HEK293 (cell line): Measurements from ENCODE around the gene EGFLAM.

Experiments used
- CTCF ChIA-PET: fragments of 350-600 bp; formaldehyde crosslinking; extraction: SDS; loops from one replicate; lab custom pipeline; 2021; ENCODE audit warnings: antibody characterized with exemption; lab: Yijun Ruan, JAX
- POLR2A ChIA-PET: fragments of 300-600 bp; formaldehyde crosslinking; extraction: SDS; loops from one replicate; lab custom pipeline; 2020; ENCODE audit warnings: antibody characterized with exemption, inconsistent platforms; lab: Yijun Ruan, JAX
- H3K27ac ChIP-seq: fragments of 200-500 bp; sonication (Bioruptor generic); 2 replicates; pipeline ENCODE4 v1.5.1; 2014; ENCODE audit warnings: low read depth, low read length, control low read depth, inconsistent platforms; ENCODE audit errors: extremely low read depth
- H3K36me3 ChIP-seq, 2 experiments: fragments of 200-500 bp in 1 of 2; sonication (Bioruptor generic) in 1 of 2; 1 replicate in 1 of 2; 2 replicates in 1 of 2; pipeline ENCODE4 v1.5.1; 2014 to 2017; ENCODE audit warnings: inconsistent platforms in 2 of 2, low read length in 2 of 2; ENCODE audit not compliant: control insufficient read depth in 2 of 2, insufficient read depth in 1 of 2
- H3K4me1 ChIP-seq: fragments of 200-500 bp; sonication (Bioruptor generic); 2 replicates; pipeline ENCODE4 v1.5.1; 2014; ENCODE audit warnings: mild to moderate bottlenecking, low read length, inconsistent platforms; ENCODE audit not compliant: control insufficient read depth, insufficient read depth
- H3K4me3 ChIP-seq: 2 replicates; pipeline ENCODE4 v1.5.1; 2011; ENCODE audit warnings: low read depth, mild to moderate bottlenecking, control low read depth, low read length, moderate library complexity
- H3K9me3 ChIP-seq: fragments of 200-500 bp; sonication (Bioruptor generic); 2 replicates; pipeline ENCODE4 v1.5.1; 2014; ENCODE audit warnings: low read depth, low read length, inconsistent platforms; ENCODE audit not compliant: control insufficient read depth, insufficient read depth
- BCL11A ChIP-seq: fragments of 450-650 bp; formaldehyde crosslinking; IDR thresholded peaks from 2 replicates; pipeline ENCODE4 v1.5.1; 2016; ENCODE audit warnings: low read depth, missing biosample characterization, missing genetic modification characterization
- KLF9 ChIP-seq: fragments of 450-650 bp; formaldehyde crosslinking; IDR thresholded peaks from 2 replicates; pipeline ENCODE4 v1.5.1; 2016; ENCODE audit warnings: missing biosample characterization, missing genetic modification characterization, low read depth
- RBAK ChIP-seq: fragments of 450-650 bp; formaldehyde crosslinking; IDR thresholded peaks from 2 replicates; pipeline ENCODE4 v1.5.1; 2016; ENCODE audit warnings: missing biosample characterization, missing genetic modification characterization
- ZBTB1 ChIP-seq: fragments of 450-650 bp; formaldehyde crosslinking; IDR thresholded peaks from 2 replicates; pipeline ENCODE4 v1.5.1; 2016; ENCODE audit warnings: missing biosample characterization, missing genetic modification characterization
- ZBTB11 ChIP-seq: fragments of 450-650 bp; formaldehyde crosslinking; conservative IDR thresholded peaks from 2 replicates; pipeline ENCODE4 v1.5.1; 2016; ENCODE audit warnings: low read depth, missing biosample characterization, missing genetic modification characterization
- ZBTB48 ChIP-seq: fragments of 450-650 bp; formaldehyde crosslinking; IDR thresholded peaks from 2 replicates; pipeline ENCODE4 v1.5.1; 2016; ENCODE audit warnings: missing biosample characterization, missing genetic modification characterization
- ZNF23 ChIP-seq: fragments of 450-650 bp; formaldehyde crosslinking; IDR thresholded peaks from 2 replicates; pipeline ENCODE4 v1.5.1; 2016; ENCODE audit warnings: missing biosample characterization, missing genetic modification characterization, borderline replicate concordance
- ZNF341 ChIP-seq: fragments of 450-650 bp; formaldehyde crosslinking; IDR thresholded peaks from 2 replicates; pipeline ENCODE4; 2016; ENCODE audit warnings: low read depth, missing biosample characterization, missing genetic modification characterization
- ZNF404 ChIP-seq: fragments of 450-650 bp; formaldehyde crosslinking; IDR thresholded peaks from 2 replicates; pipeline ENCODE4 v1.5.1; 2017; ENCODE audit warnings: missing biosample characterization, missing genetic modification characterization
- ZNF518A ChIP-seq: fragments of 450-650 bp; formaldehyde crosslinking; conservative IDR thresholded peaks from 2 replicates; pipeline ENCODE4 v1.5.1; 2016; ENCODE audit warnings: low read depth, missing biosample characterization, missing genetic modification characterization
- ZNF521 ChIP-seq: fragments of 450-650 bp; formaldehyde crosslinking; IDR thresholded peaks from 2 replicates; pipeline ENCODE4 v1.5.1; 2017; ENCODE audit warnings: missing biosample characterization, mild to moderate bottlenecking, missing genetic modification characterization
- ZNF791 ChIP-seq: fragments of 450-650 bp; formaldehyde crosslinking; IDR thresholded peaks from 2 replicates; pipeline ENCODE4 v1.5.1; 2016; ENCODE audit warnings: missing biosample characterization, missing genetic modification characterization
- ZSCAN18 ChIP-seq: fragments of 450-650 bp; formaldehyde crosslinking; IDR thresholded peaks from 2 replicates; pipeline ENCODE4 v1.5.1; 2016; ENCODE audit warnings: missing biosample characterization, missing genetic modification characterization
- ZSCAN23 ChIP-seq: fragments of 450-650 bp; formaldehyde crosslinking; IDR thresholded peaks from 2 replicates; pipeline ENCODE4 v1.5.1; 2016; ENCODE audit warnings: missing biosample characterization, missing genetic modification characterization
- ZSCAN5A ChIP-seq: fragments of 450-650 bp; formaldehyde crosslinking; IDR thresholded peaks from 2 replicates; pipeline ENCODE4 v1.5.1; 2016; ENCODE audit warnings: missing biosample characterization, missing genetic modification characterization

Gene EGFLAM

GRCh38 chr5:38448568-38449350 is 190.4 kb downstream of the EGFLAM start:
- ChIA-PET POLR2A (no interaction called here), CTCF (interaction anchor here (0.6 to 11.6 kb wide), 3 partner anchors 66 to 363 kb away, joined by 3 to 333 read pairs (median 3); no protein-coding TSS in a partner anchor)
- Histone ChIP-seq H3K4me1 (no peaks in the 10 kb centered on the region), H3K9me3 (no peaks in the 10 kb centered on the region), H3K36me3 (no peaks in the 10 kb centered on the region), H3K4me3 (no peak overlapping the region), H3K27ac (no peak overlapping the region)
- TF ChIP-seq ZNF404 (no peak), ZNF521 (no peak), ZBTB48 (tag by site-specific recombination) (no peak)
- TF ChIP-seq, all 188 proteins: peak for 0

GRCh38 chr5:38450627-38451026 is 192.3 kb downstream of the EGFLAM start:
- H3K9me3 ChIP-seq = no peaks in the 10 kb centered on the region
- no peak for TF ChIP-seq RBAK
- TF ChIP-seq BCL11A (tag by site-specific recombination) = no peak
- CTCF ChIA-PET = interaction anchor here (4.4 to 11.6 kb wide), 2 partner anchors 9 to 361 kb away, joined by 29 to 333 read pairs; no protein-coding TSS in a partner anchor
- H3K4me1 ChIP-seq = no peaks in the 10 kb centered on the region
- H3K36me3 ChIP-seq = no peaks in the 10 kb centered on the region
- POLR2A ChIA-PET = no interaction called here
- H3K27ac ChIP-seq = no peak overlapping the region
- no peak overlapping the region for H3K4me3 ChIP-seq

GRCh38 chr5:38451074-38451725 is 192.8 kb downstream of the EGFLAM start:
- TF ChIP-seq KLF9 (tag by site-specific recombination) = no peak
- TF ChIP-seq ZBTB1 = no peak
- no peak for TF ChIP-seq ZSCAN18 (tag by site-specific recombination)
- no peak for TF ChIP-seq BCL11A (tag by site-specific recombination)
- TF ChIP-seq ZBTB11 (tag by site-specific recombination) = no peak
- TF ChIP-seq ZNF518A = no peak
- no peak for TF ChIP-seq ZNF23 (tag by site-specific recombination)
- no peak for TF ChIP-seq ZNF341 (tag by site-specific recombination)
- no peak for TF ChIP-seq ZSCAN23 (tag by site-specific recombination)
- TF ChIP-seq ZSCAN5A (tag by site-specific recombination) = no peak
- TF ChIP-seq ZNF791 (tag by site-specific recombination) = no peak
- no peaks in the 10 kb centered on the region for H3K36me3 ChIP-seq
- no peak overlapping the region for H3K4me3 ChIP-seq
- no peak overlapping the region for H3K27ac ChIP-seq
- POLR2A ChIA-PET = no interaction called here
- CTCF ChIA-PET = interaction anchor here (0.7 to 11.6 kb wide), 3 partner anchors 9 to 360 kb away, joined by 3 to 333 read pairs (median 29); no protein-coding TSS in a partner anchor
- H3K4me1 ChIP-seq = no peaks in the 10 kb centered on the region
- H3K9me3 ChIP-seq = no peaks in the 10 kb centered on the region
